T-helper 17 cell (primary cell): Measurements from ENCODE around the gene LPCAT1. TPM values are rescaled to one million over a fixed set of nuclear protein-coding genes. Genes with fewer than 3 reads are reported as not detected.

Experiments
- ATAC-seq: fragments of 150-1000 bp; cut with Tn5 transposase; 2 replicates; pipeline ENCODE4 v1.10.0; 2021; ENCODE audit warnings: mild to moderate bottlenecking, moderate library complexity
- DNase-seq, 3 donors: peaks; one replicate each; pipeline versions ENCODE4 v3.0.0 to v3.0.0-alpha.2; 2020 to 2021
- H3K9me3 ChIP-seq: one replicate; pipeline ENCODE4 v1.7.0; 2013; ENCODE audit warnings: low read length, mild to moderate bottlenecking; ENCODE audit not compliant: control insufficient read depth, poor library complexity, severe bottlenecking
- H3K27ac Mint-ChIP-seq: one replicate; pipeline ENCODE4 v1.8.0; 2022; ENCODE audit warnings: mild to moderate bottlenecking, moderate library complexity, mixed read lengths
- H3K27me3 Mint-ChIP-seq: one replicate; pipeline ENCODE4 v1.8.0; 2022; ENCODE audit warnings: mixed read lengths
- H3K36me3 Mint-ChIP-seq: one replicate; pipeline ENCODE4 v1.8.0; 2022; ENCODE audit warnings: low read depth, mixed read lengths
- H3K4me1 Mint-ChIP-seq: one replicate; pipeline ENCODE4 v1.8.0; 2022; ENCODE audit warnings: mild to moderate bottlenecking, mixed read lengths
- H3K4me3 Mint-ChIP-seq: one replicate; pipeline ENCODE4 v1.8.0; 2022; ENCODE audit warnings: mild to moderate bottlenecking, moderate library complexity, mixed read lengths
- total RNA-seq, 4 donors: library from RNA in 2 of 4; stranded (reverse) in 2 of 4; gene quantifications; one replicate each; pipeline ENCODE4 v1.2.3 and lab custom pipeline; 2022 to 2026

LPCAT1 gene
- total RNA-seq, 2 donors from 2014 or later = 23.4 to 24.8 TPM

- Mint-ChIP-seq H3K27me3 (no peaks in the 10 kb centered on the region), H3K4me1 (peaks cover 26% of the 10 kb centered on the region), H3K4me3 (no peak overlapping the region), H3K27ac (no peak overlapping the region), H3K36me3 (no peaks in the 10 kb centered on the region)
- DNase-seq = no peak
- ATAC-seq = no peak
- no peaks in the 10 kb centered on the region for H3K9me3 ChIP-seq
Measured at GRCh38 chr5:1492757-1493156, 31.0 kb downstream of the LPCAT1 start.

GRCh38 chr5:1490376-1490775 lies 33.4 kb downstream of the LPCAT1 start:
- DNase-seq = no peak
- Mint-ChIP-seq H3K27ac (peak overlapping the region; percentile 54), H3K4me1 (peaks cover 18% of the 10 kb centered on the region), H3K27me3 (no peaks in the 10 kb centered on the region), H3K36me3 (no peaks in the 10 kb centered on the region), H3K4me3 (no peak overlapping the region)
- H3K9me3 ChIP-seq = no peaks in the 10 kb centered on the region
- no peak for ATAC-seq

- H3K4me3 Mint-ChIP-seq = no peak overlapping the region
Measured at GRCh38 chr5:1489754-1490153, 34.0 kb downstream of the LPCAT1 start.

GRCh38 chr5:1488882-1489680 lies 34.7 kb downstream of the LPCAT1 start:
- no peaks in the 10 kb centered on the region for H3K27me3 Mint-ChIP-seq
- H3K4me3 Mint-ChIP-seq = peak overlapping the region; percentile 61
- H3K27ac Mint-ChIP-seq = peak overlapping the region; percentile 54
- ATAC-seq = peak; percentile 48
- no peaks in the 10 kb centered on the region for H3K36me3 Mint-ChIP-seq
- peaks cover 17% of the 10 kb centered on the region for H3K4me1 Mint-ChIP-seq
- H3K9me3 ChIP-seq = no peaks in the 10 kb centered on the region
- no peak for DNase-seq

More at GRCh38 chr5:1489754-1490153, 34.0 kb downstream of the LPCAT1 start:
- no peaks in the 10 kb centered on the region for H3K27me3 Mint-ChIP-seq
- H3K27ac Mint-ChIP-seq = peak overlapping the region; percentile 54
- ATAC-seq (no peak), DNase-seq (no peak)
- no peaks in the 10 kb centered on the region for H3K36me3 Mint-ChIP-seq
- peaks cover 17% of the 10 kb centered on the region for H3K4me1 Mint-ChIP-seq
- H3K9me3 ChIP-seq = no peaks in the 10 kb centered on the region

- no peaks in the 10 kb centered on the region for H3K36me3 Mint-ChIP-seq
- DNase-seq (no peak), ATAC-seq (no peak)
- no peaks in the 10 kb centered on the region for H3K9me3 ChIP-seq
- peaks cover 11% of the 10 kb centered on the region for H3K4me1 Mint-ChIP-seq
- no peak overlapping the region for H3K4me3 Mint-ChIP-seq
- H3K27me3 Mint-ChIP-seq = no peaks in the 10 kb centered on the region
- H3K27ac Mint-ChIP-seq = peak overlapping the region; percentile 39
Measured at GRCh38 chr5:1487079-1487764, 36.5 kb downstream of the LPCAT1 start.

- no peaks in the 10 kb centered on the region for H3K9me3 ChIP-seq
- Mint-ChIP-seq H3K4me1 (peaks cover 15% of the 10 kb centered on the region), H3K27me3 (no peaks in the 10 kb centered on the region), H3K36me3 (no peaks in the 10 kb centered on the region), H3K4me3 (no peak overlapping the region), H3K27ac (no peak overlapping the region)
- ATAC-seq (no peak), DNase-seq (no peak)
Measured at GRCh38 chr5:1486271-1486670, 37.5 kb downstream of the LPCAT1 start.

GRCh38 chr5:1485579-1486118 lies 38.1 kb downstream of the LPCAT1 start:
- H3K4me3 Mint-ChIP-seq = no peak overlapping the region
- ATAC-seq = no peak
- H3K27me3 Mint-ChIP-seq = no peaks in the 10 kb centered on the region
- H3K4me1 Mint-ChIP-seq = peaks cover 15% of the 10 kb centered on the region
- no peak for DNase-seq
- H3K9me3 ChIP-seq = no peaks in the 10 kb centered on the region
- H3K36me3 Mint-ChIP-seq = no peaks in the 10 kb centered on the region
- H3K27ac Mint-ChIP-seq = no peak overlapping the region

- H3K4me3 Mint-ChIP-seq = no peak overlapping the region
- no peaks in the 10 kb centered on the region for H3K9me3 ChIP-seq
- no peaks in the 10 kb centered on the region for H3K27me3 Mint-ChIP-seq
- H3K4me1 Mint-ChIP-seq = peaks cover 17% of the 10 kb centered on the region
- peak overlapping the region; percentile 53 for H3K27ac Mint-ChIP-seq
- peak; percentile 47 for ATAC-seq
- DNase-seq = no peak
- no peaks in the 10 kb centered on the region for H3K36me3 Mint-ChIP-seq
Measured at GRCh38 chr5:1484730-1485578, 38.8 kb downstream of the LPCAT1 start.

GRCh38 chr5:1483856-1484729 lies 39.7 kb downstream of the LPCAT1 start:
- Mint-ChIP-seq H3K27ac (no peak overlapping the region), H3K4me3 (no peak overlapping the region), H3K4me1 (peaks cover 10% of the 10 kb centered on the region), H3K27me3 (no peaks in the 10 kb centered on the region), H3K36me3 (no peaks in the 10 kb centered on the region)
- H3K9me3 ChIP-seq = no peaks in the 10 kb centered on the region
- ATAC-seq (no peak), DNase-seq (no peak)

- no peak for ATAC-seq
- H3K36me3 Mint-ChIP-seq = no peaks in the 10 kb centered on the region
- H3K9me3 ChIP-seq = no peaks in the 10 kb centered on the region
- no peak overlapping the region for H3K4me3 Mint-ChIP-seq
- peaks cover 9% of the 10 kb centered on the region for H3K4me1 Mint-ChIP-seq
- no peak overlapping the region for H3K27ac Mint-ChIP-seq
- DNase-seq = no peak
- no peaks in the 10 kb centered on the region for H3K27me3 Mint-ChIP-seq
Measured at GRCh38 chr5:1483064-1483463, 40.7 kb downstream of the LPCAT1 start.

GRCh38 chr5:1481959-1482331 lies 41.8 kb downstream of the LPCAT1 start:
- H3K9me3 ChIP-seq = no peaks in the 10 kb centered on the region
- H3K27ac Mint-ChIP-seq = peak overlapping the region; percentile 39
- ATAC-seq (no peak), DNase-seq (no peak)
- H3K36me3 Mint-ChIP-seq = no peaks in the 10 kb centered on the region
- H3K27me3 Mint-ChIP-seq = no peaks in the 10 kb centered on the region
- H3K4me1 Mint-ChIP-seq = peaks cover 8% of the 10 kb centered on the region
- H3K4me3 Mint-ChIP-seq = no peak overlapping the region

- H3K4me1 Mint-ChIP-seq = peaks cover 8% of the 10 kb centered on the region
- H3K27me3 Mint-ChIP-seq = no peaks in the 10 kb centered on the region
- ATAC-seq (no peak), DNase-seq (no peak)
- H3K4me3 Mint-ChIP-seq = no peak overlapping the region
- H3K36me3 Mint-ChIP-seq = no peaks in the 10 kb centered on the region
- H3K9me3 ChIP-seq = no peaks in the 10 kb centered on the region
- H3K27ac Mint-ChIP-seq = peak overlapping the region; percentile 39
Measured at GRCh38 chr5:1481266-1481958, 42.3 kb downstream of the LPCAT1 start.
